SH-SY5Y (cell line): ENCODE data around the gene GALNT15.

Source experiments
- GATA2 ChIP-seq: IDR thresholded peaks from 2 replicates; pipeline ENCODE4 v1.6.1; 2011; ENCODE audit warnings: mild to moderate bottlenecking, low read depth, low read length
- GATA3 ChIP-seq: IDR thresholded peaks from 2 replicates; pipeline ENCODE4 v1.6.1; 2011; ENCODE audit warnings: low read depth, mild to moderate bottlenecking, low read length, moderate library complexity

Gene GALNT15

GRCh38 chr3:16240229-16241023 lies 65.9 kb downstream of the GALNT15 start:
- no peak for TF ChIP-seq GATA2
- TF ChIP-seq GATA3: no peak

- no peak for TF ChIP-seq GATA3
- TF ChIP-seq GATA2: no peak
These were observed 66.7 kb downstream of the GALNT15 start for GRCh38 chr3:16241225-16241624.

GRCh38 chr3:16242177-16242576 lies 67.7 kb downstream of the GALNT15 start:
- TF ChIP-seq GATA2 (no peak), GATA3 (no peak)

- no peak for TF ChIP-seq GATA2
- TF ChIP-seq GATA3: no peak
These were observed 69.4 kb downstream of the GALNT15 start for GRCh38 chr3:16243706-16244490.

- TF ChIP-seq GATA2: no peak
- no peak for TF ChIP-seq GATA3
These were observed 71.1 kb downstream of the GALNT15 start for GRCh38 chr3:16245609-16246008.

GRCh38 chr3:16247282-16248061 lies 73.0 kb downstream of the GALNT15 start:
- no peak for TF ChIP-seq GATA2
- no peak for TF ChIP-seq GATA3

- TF ChIP-seq GATA3: no peak
- TF ChIP-seq GATA2: no peak
These were observed 74.1 kb downstream of the GALNT15 start for GRCh38 chr3:16248556-16248955.

GRCh38 chr3:16249336-16249735 lies 74.9 kb downstream of the GALNT15 start:
- TF ChIP-seq GATA3: no peak
- TF ChIP-seq GATA2: no peak

GRCh38 chr3:16249886-16250285 lies 75.4 kb downstream of the GALNT15 start:
- TF ChIP-seq GATA3: no peak
- no peak for TF ChIP-seq GATA2

GRCh38 chr3:16251316-16252085 lies 77.0 kb downstream of the GALNT15 start:
- no peak for TF ChIP-seq GATA3
- no peak for TF ChIP-seq GATA2

GRCh38 chr3:16252243-16252978 lies 77.9 kb downstream of the GALNT15 start:
- no peak for TF ChIP-seq GATA2
- TF ChIP-seq GATA3: no peak

GRCh38 chr3:16252988-16253387 lies 78.5 kb downstream of the GALNT15 start:
- TF ChIP-seq GATA2: no peak
- TF ChIP-seq GATA3: no peak

- TF ChIP-seq GATA2: no peak
- TF ChIP-seq GATA3: no peak
These were observed 79.1 kb downstream of the GALNT15 start for GRCh38 chr3:16253601-16254000.
